Smooth muscle cell (in vitro differentiated cells): Measurements from ENCODE around the gene CORIN. TPM values are rescaled to one million over a fixed set of nuclear protein-coding genes. Genes with fewer than 3 reads are reported as not detected.

Experiments
- DNase-seq: peaks from one replicate; lab custom pipeline; 2025; ENCODE audit not compliant: unreplicated experiment; lab: John Stamatoyannopoulos, UW
- H2AFZ ChIP-seq: fragments of 200-600 bp; sonication (generic); 2 replicates; pipeline ENCODE4 v1.6.0; 2016; ENCODE audit warnings: antibody characterized with exemption, low read depth, mild to moderate bottlenecking
- H3F3A ChIP-seq: fragments of 200-600 bp; sonication (generic); 2 replicates; pipeline ENCODE4 v1.6.0; 2017; ENCODE audit warnings: antibody characterized with exemption, low read depth
- H3K27ac ChIP-seq: fragments of 200-600 bp; sonication (generic); 2 replicates; pipeline ENCODE4 v1.5.1; 2016; ENCODE audit warnings: low read depth, mild to moderate bottlenecking
- H3K27me3 ChIP-seq: fragments of 200-600 bp; sonication (generic); 2 replicates; pipeline ENCODE4 v1.6.1; 2016; ENCODE audit warnings: low read depth, mild to moderate bottlenecking
- H3K36me3 ChIP-seq: fragments of 200-600 bp; sonication (generic); 2 replicates; pipeline ENCODE4 v1.5.1; 2016; ENCODE audit warnings: low read depth
- H3K4me1 ChIP-seq: fragments of 200-600 bp; sonication (generic); 2 replicates; pipeline ENCODE4 v1.5.1; 2016; ENCODE audit warnings: low read depth
- H3K4me2 ChIP-seq: fragments of 200-600 bp; sonication (generic); 2 replicates; pipeline ENCODE4 v1.6.0; 2016; ENCODE audit warnings: mild to moderate bottlenecking
- H3K4me3 ChIP-seq: fragments of 200-600 bp; sonication (generic); 2 replicates; pipeline ENCODE4 v1.5.1; 2016; ENCODE audit warnings: mild to moderate bottlenecking
- H3K79me2 ChIP-seq: fragments of 200-600 bp; sonication (generic); 2 replicates; pipeline ENCODE4 v1.6.0; 2016; ENCODE audit warnings: low read depth, mild to moderate bottlenecking
- H3K9ac ChIP-seq: fragments of 200-600 bp; sonication (generic); 2 replicates; pipeline ENCODE4 v1.6.0; 2016; ENCODE audit warnings: low read depth
- H3K9me3 ChIP-seq: fragments of 200-600 bp; sonication (generic); replicated peaks from 2 replicates; pipeline ENCODE4 v1.5.1; 2016; ENCODE audit warnings: low read depth
- H4K20me1 ChIP-seq: fragments of 200-600 bp; sonication (generic); 2 replicates; pipeline ENCODE4 v1.6.0; 2016; ENCODE audit warnings: low read depth
- WGBS: methylation state at CpG from one replicate; pipeline ENCODE4 v1.1.7; 2016; ENCODE audit warnings: low lambda C conversion rate; 5-methylcytosine and 5-hydroxymethylcytosine counted together
- polyA plus RNA-seq: library from polyadenylated mRNA; unstranded; fragments of >200 nt; fragmentation: Nextera tagmentation; extraction: Ambion mirVana; gene quantifications from 2 replicates; pipeline ENCODE4 v1.2.1, GENCODE V29; 2016
- total RNA-seq: library from RNA; depleted of rRNA; stranded (reverse); fragments of >200 nt; gene quantifications from 2 replicates; pipeline ENCODE4 v1.2.3, GENCODE V29; 2014
- TF ChIP-seq, protein P1 (sequence below): fragments of 200-600 bp; sonication (generic); IDR thresholded peaks from 2 replicates; pipeline ENCODE4 v1.5.1; 2017; ENCODE audit warnings: borderline replicate concordance, mild to moderate bottlenecking, antibody characterized with exemption; ENCODE audit not compliant: insufficient read depth, poor library complexity, severe bottlenecking

The CORIN gene
- total and polyA plus RNA-seq, 2 experiments from 2014 or later = 0.27 to 1.8 TPM

DNA sequence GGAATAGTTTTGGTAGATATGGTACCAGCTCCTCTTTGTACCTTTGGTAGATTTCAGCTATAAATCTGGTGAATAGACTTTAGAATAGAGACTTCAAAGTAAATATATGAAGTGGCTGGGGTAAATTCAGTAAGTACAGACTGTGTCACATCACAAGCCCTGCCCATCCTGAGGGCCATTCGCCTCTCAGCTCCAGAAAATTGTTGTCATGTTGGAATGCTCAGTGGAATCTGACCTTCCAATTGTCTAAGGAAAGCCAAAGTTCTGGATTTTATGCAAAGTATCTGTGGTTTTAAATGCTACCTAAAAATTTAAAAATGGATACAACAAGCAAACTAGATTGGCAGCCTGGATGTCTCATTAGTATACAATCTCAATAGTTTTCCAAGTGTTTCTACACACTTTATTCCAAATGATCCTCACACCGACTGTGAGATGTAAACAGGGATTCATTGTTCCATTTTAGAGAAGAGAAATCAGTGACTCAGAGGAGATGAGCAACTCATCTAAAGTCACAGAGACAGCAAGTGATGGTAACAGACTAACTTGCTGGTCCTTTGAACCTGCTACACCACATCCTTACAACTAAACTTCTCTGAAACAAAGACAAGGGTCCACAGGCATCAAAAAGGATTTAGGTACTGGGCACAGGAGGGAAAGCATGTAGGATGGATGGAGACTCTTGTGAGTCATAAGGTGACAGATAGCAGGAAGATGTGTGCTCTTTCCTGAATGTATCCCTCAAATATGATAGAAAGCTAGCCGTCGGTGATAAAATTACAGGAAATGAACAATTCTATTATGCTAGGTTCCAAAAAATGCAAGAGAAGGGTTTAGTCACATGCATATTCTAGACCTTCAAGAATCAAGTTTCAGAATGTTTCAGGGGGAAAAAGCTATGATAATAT, 225.5 kb downstream of the CORIN start:
- Histone ChIP-seq H3K4me2 (no peak overlapping the region), H3K36me3 (no peaks in the 10 kb centered on the region)
- 63% methylated on average over 4 of the region's 4 CpGs for WGBS

DNA sequence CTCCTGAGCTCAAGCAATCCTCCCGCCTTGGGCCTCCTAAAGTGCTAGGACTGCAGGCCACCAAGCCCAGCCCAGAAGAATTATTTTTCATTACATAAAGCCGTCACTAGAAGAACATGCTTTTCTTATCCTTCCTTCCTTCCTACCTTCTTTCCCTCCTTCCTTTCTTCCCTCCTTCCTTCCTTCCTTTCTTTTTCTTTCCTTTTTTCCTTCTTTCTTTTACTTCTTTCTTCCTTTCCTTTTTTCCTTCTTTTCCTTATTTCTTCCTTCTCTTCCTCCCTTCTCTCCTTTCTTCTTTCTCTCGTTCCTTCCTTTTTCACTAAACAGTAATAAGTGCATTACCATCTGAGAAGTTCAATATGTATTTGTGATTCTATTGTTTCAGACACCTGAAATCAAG, 231.4 kb downstream of the CORIN start:
- H2AFZ ChIP-seq = no peak overlapping the region
- no peak overlapping the region for H3K4me3 ChIP-seq
- H3K9me3 ChIP-seq = no peaks in the 10 kb centered on the region
- no peaks in the 10 kb centered on the region for H3K36me3 ChIP-seq
- H3K27me3 ChIP-seq = no peaks in the 10 kb centered on the region
- DNase-seq = no peak
- WGBS = 96% methylated on average over 3 of the region's 3 CpGs
- no peak overlapping the region for H3K9ac ChIP-seq
- no peaks in the 10 kb centered on the region for H4K20me1 ChIP-seq
- no peaks in the 10 kb centered on the region for H3K79me2 ChIP-seq
- no peaks in the 10 kb centered on the region for H3F3A ChIP-seq
- TF ChIP-seq, protein P1, sequence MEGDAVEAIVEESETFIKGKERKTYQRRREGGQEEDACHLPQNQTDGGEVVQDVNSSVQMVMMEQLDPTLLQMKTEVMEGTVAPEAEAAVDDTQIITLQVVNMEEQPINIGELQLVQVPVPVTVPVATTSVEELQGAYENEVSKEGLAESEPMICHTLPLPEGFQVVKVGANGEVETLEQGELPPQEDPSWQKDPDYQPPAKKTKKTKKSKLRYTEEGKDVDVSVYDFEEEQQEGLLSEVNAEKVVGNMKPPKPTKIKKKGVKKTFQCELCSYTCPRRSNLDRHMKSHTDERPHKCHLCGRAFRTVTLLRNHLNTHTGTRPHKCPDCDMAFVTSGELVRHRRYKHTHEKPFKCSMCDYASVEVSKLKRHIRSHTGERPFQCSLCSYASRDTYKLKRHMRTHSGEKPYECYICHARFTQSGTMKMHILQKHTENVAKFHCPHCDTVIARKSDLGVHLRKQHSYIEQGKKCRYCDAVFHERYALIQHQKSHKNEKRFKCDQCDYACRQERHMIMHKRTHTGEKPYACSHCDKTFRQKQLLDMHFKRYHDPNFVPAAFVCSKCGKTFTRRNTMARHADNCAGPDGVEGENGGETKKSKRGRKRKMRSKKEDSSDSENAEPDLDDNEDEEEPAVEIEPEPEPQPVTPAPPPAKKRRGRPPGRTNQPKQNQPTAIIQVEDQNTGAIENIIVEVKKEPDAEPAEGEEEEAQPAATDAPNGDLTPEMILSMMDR = no peak
- no peak overlapping the region for H3K27ac ChIP-seq
- no peak overlapping the region for H3K4me2 ChIP-seq
- no peaks in the 10 kb centered on the region for H3K4me1 ChIP-seq

More for the DNA sequence above, 225.5 kb downstream of the CORIN start:
- H3K9me3 ChIP-seq = no peaks in the 10 kb centered on the region
- no peak for DNase-seq
- no peak overlapping the region for H2AFZ ChIP-seq
- no peaks in the 10 kb centered on the region for H3F3A ChIP-seq
- TF ChIP-seq, protein P1 = no peak
- no peaks in the 10 kb centered on the region for H3K4me1 ChIP-seq
- H3K79me2 ChIP-seq = no peaks in the 10 kb centered on the region
- no peak overlapping the region for H3K4me3 ChIP-seq
- no peaks in the 10 kb centered on the region for H4K20me1 ChIP-seq
- H3K9ac ChIP-seq = no peak overlapping the region
- H3K27ac ChIP-seq = no peak overlapping the region
- no peaks in the 10 kb centered on the region for H3K27me3 ChIP-seq

DNA sequence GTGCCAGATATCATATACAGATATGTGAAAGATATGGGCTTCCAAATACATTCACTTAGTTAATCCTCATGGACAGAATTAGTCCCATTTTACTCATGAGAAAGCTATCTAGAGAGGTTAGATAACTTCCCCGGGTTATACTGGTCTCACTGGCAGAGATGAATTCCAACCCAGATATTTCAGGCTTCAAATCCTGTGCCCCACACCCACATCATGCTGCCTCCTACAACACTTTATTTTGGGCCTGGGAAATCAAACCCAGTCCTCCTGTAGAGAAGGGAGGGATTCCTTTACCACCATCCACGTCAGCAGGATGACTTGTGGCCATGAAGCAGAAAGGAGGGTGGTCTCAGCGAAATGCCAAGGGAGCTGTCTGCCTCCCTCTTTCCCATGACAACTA, 239.0 kb downstream of the CORIN start:
- Histone ChIP-seq H3K4me1 (peaks cover 4% of the 10 kb centered on the region), H3K27ac (no peak overlapping the region), H3K9ac (no peak overlapping the region), H3K36me3 (no peaks in the 10 kb centered on the region), H3K4me2 (no peak overlapping the region), H4K20me1 (no peaks in the 10 kb centered on the region), H3F3A (no peaks in the 10 kb centered on the region), H3K4me3 (no peak overlapping the region), H2AFZ (no peak overlapping the region), H3K79me2 (no peaks in the 10 kb centered on the region), H3K9me3 (no peaks in the 10 kb centered on the region), H3K27me3 (no peaks in the 10 kb centered on the region)
- TF ChIP-seq, protein P1 = no peak
- 80% methylated on average over 3 of the region's 3 CpGs for WGBS
- DNase-seq = no peak

- Histone ChIP-seq H3K4me3 (no peak overlapping the region), H2AFZ (no peak overlapping the region), H3K4me2 (no peak overlapping the region), H3K9me3 (no peaks in the 10 kb centered on the region), H4K20me1 (no peaks in the 10 kb centered on the region), H3K36me3 (no peaks in the 10 kb centered on the region), H3K27ac (no peak overlapping the region), H3K9ac (no peak overlapping the region), H3K79me2 (no peaks in the 10 kb centered on the region), H3F3A (no peaks in the 10 kb centered on the region), H3K27me3 (no peaks in the 10 kb centered on the region), H3K4me1 (peaks cover 4% of the 10 kb centered on the region)
- 55% methylated on average over 1 of the region's 1 CpG for WGBS
- TF ChIP-seq, protein P1 = no peak
- no peak for DNase-seq
Measured at GRCh38 chr4:47598320-47598719, 239.5 kb downstream of the CORIN start.
